ENCODE results near the gene MORC4. TPM values are rescaled to one million over a fixed set of nuclear protein-coding genes. Genes with fewer than 3 reads are reported as not detected.
"Not testable (repeated sequence)": the region's sequence is repeated elsewhere in the genome, so short reads cannot be mapped to it uniquely, and the experiment has no call there.

MORC4 gene
- polyA plus RNA-seq, 2 of the 4 experiments (the other 2 are of a cell fraction): 75.7 to 98.2 TPM

- TF ChIP-seq USF2 (IDR thresholded peaks at IDR 0.05) (no peak), TFCP2L1 (CRISPR knock-in tag; IDR thresholded peaks at IDR 0.05) (no peak)
Measured at GRCh38 chrX:106973433-106974149, 26.4 kb downstream of the MORC4 start (continued).

DNA sequence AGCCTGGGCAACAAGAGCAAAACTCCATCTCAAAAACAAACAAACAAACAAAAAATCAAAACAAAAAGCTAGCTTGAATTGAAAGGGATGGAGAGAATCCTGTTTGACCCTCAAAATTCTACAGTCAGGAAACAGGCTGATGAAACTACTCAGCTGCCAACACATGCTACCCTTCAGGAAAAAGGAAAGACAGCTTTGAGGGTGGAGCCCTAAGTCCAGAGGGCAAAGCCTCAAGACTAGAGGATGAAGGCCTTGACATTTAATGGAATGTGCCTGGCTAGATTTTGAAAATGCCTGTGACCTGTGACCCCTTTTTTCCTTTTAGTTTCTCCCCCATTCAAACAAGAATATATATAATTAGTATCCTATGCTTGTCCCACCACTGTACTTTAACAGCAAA, 27.1 kb downstream of the MORC4 start:
- ATAC-seq (peak; percentile 67 to 73; a peak in 5 of 6 replicates), DNase-seq (ENCODE audit: low read depth in 1 of 2, low spot score in 1 of 2) (peak in 1 of 2 experiments; percentile 30), FAIRE-seq (no peak)
- ChIA-PET POLR2A (interaction anchor here (1.0 kb wide), 1 partner anchor 12 kb away, joined by 3 read pairs; no protein-coding TSS in a partner anchor), CTCF (interaction anchor here (1.0 kb wide), 1 partner anchor 13 kb away, joined by 4 read pairs; no protein-coding TSS in a partner anchor)
- H3K4me3 ChIP-seq: no peak overlapping the region
- H3K9me3 ChIP-seq: no peaks in the 10 kb centered on the region
- peak overlapping the region; percentile 59 for H3K4me2 ChIP-seq
- no peak for TF ChIP-seq TP53 (CRISPR knock-in tag; IDR thresholded peaks at IDR 0.05)
- no peak for TF ChIP-seq HOXB5 (CRISPR knock-in tag; IDR thresholded peaks at IDR 0.05)
- TF ChIP-seq NR3C1 (IDR thresholded peaks at IDR 0.05): no peak
- TF ChIP-seq, protein P1, sequence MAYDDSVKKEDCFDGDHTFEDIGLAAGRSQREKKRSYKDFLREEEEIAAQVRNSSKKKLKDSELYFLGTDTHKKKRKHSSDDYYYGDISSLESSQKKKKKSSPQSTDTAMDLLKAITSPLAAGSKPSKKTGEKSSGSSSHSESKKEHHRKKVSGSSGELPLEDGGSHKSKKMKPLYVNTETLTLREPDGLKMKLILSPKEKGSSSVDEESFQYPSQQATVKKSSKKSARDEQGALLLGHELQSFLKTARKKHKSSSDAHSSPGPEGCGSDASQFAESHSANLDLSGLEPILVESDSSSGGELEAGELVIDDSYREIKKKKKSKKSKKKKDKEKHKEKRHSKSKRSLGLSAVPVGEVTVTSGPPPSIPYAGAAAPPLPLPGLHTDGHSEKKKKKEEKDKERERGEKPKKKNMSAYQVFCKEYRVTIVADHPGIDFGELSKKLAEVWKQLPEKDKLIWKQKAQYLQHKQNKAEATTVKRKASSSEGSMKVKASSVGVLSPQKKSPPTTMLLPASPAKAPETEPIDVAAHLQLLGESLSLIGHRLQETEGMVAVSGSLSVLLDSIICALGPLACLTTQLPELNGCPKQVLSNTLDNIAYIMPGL (CRISPR knock-in tag; IDR thresholded peaks at IDR 0.05; ENCODE audit: borderline replicate concordance): no peak
- TF ChIP-seq SMC3 (IDR thresholded peaks at IDR 0.05): no peak
- TF ChIP-seq MYC (IDR thresholded peaks at IDR 0.05; ENCODE audit: borderline replicate concordance, low read length): no peak
- no peak for TF ChIP-seq RFX5 (IDR thresholded peaks at IDR 0.05)
- TF ChIP-seq RARB (CRISPR knock-in tag; IDR thresholded peaks at IDR 0.05): no peak
- TF ChIP-seq PHF8 (IDR thresholded peaks at IDR 0.05; ENCODE audit: borderline replicate concordance, low read depth): no peak
- TF ChIP-seq EHMT2 (IDR thresholded peaks at IDR 0.05; ENCODE audit: low read depth): no peak
- TF ChIP-seq HDAC2 (IDR thresholded peaks at IDR 0.05): no peak
- no peak for TF ChIP-seq HES2 (IDR thresholded peaks at IDR 0.05)
- no peak for TF ChIP-seq PBX3 (IDR thresholded peaks at IDR 0.05)
- TF ChIP-seq EHF (CRISPR knock-in tag; IDR thresholded peaks at IDR 0.05): no peak
- TF ChIP-seq POLR2AphosphoS2 (conservative IDR thresholded peaks at IDR 0.05; ENCODE audit: low read length): no peak
- TF ChIP-seq KDM5A (IDR thresholded peaks at IDR 0.05): no peak
- TF ChIP-seq FOXS1 (CRISPR knock-in tag; IDR thresholded peaks at IDR 0.05): no peak
- TF ChIP-seq EP300 (IDR thresholded peaks at IDR 0.05): no peak
- H3K27ac ChIP-seq: peak overlapping the region; percentile 78 to 80
- H3K4me1 ChIP-seq: peaks cover 58% of the 10 kb centered on the region

DNA sequence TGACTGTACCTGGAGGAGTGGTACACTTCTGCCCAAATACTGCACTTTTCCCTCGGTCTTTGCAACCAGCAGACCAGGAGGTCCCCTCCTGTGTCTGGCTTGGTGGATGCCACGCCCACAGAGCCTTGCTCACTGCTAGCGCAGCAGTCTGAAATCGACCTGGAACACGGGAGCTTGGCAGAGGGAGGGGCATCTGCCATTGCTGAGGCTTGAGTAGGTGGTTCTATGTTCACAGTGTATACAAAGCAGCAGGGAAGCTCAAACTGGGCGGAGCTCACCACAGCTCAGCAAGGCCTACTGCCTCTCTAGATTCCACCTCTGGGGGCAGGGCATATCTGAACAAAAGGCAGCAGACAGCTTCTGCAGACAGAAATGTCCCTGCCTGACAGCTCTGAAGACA, 33.5 kb downstream of the MORC4 start:
- peak in 1 of 2 experiments; percentile 49; a peak in 3 of 6 replicates for ATAC-seq
- H3K4me3 ChIP-seq, H3K9me3 ChIP-seq, POLR2A ChIA-PET, FAIRE-seq: not testable (repeated sequence)
- 80% methylated on average over 2 of the region's 6 CpGs for WGBS (ENCODE audit: missing lambda C conversion rate)
- CTCF ChIA-PET: interaction anchor here (0.9 to 3.1 kb wide), 3 partner anchors 68 to 72 kb away, joined by 3 to 8 read pairs (median 3); no protein-coding TSS in a partner anchor
- DNase-seq (ENCODE audit: low read depth in 1 of 2, low spot score in 1 of 2): peak in 1 of 2 experiments; percentile 37
- Histone ChIP-seq H3K4me1 (peaks cover 20% of the 10 kb centered on the region), H3K4me2 (peak overlapping the region; percentile 18; the same call in 1 of the 3 replicates), H3K27ac (peak overlapping the region in 1 of 2 experiments; percentile 59; a peak in 3 of 6 replicates)
